Brain pericyte (primary cell): ENCODE data around the gene MGAT4A.

Source experiments
- DNase-seq: peaks from one replicate; pipeline ENCODE4 v3.0.0-alpha.2; 2012; ENCODE audit warnings: low read depth, low spot score

Gene MGAT4A

DNA sequence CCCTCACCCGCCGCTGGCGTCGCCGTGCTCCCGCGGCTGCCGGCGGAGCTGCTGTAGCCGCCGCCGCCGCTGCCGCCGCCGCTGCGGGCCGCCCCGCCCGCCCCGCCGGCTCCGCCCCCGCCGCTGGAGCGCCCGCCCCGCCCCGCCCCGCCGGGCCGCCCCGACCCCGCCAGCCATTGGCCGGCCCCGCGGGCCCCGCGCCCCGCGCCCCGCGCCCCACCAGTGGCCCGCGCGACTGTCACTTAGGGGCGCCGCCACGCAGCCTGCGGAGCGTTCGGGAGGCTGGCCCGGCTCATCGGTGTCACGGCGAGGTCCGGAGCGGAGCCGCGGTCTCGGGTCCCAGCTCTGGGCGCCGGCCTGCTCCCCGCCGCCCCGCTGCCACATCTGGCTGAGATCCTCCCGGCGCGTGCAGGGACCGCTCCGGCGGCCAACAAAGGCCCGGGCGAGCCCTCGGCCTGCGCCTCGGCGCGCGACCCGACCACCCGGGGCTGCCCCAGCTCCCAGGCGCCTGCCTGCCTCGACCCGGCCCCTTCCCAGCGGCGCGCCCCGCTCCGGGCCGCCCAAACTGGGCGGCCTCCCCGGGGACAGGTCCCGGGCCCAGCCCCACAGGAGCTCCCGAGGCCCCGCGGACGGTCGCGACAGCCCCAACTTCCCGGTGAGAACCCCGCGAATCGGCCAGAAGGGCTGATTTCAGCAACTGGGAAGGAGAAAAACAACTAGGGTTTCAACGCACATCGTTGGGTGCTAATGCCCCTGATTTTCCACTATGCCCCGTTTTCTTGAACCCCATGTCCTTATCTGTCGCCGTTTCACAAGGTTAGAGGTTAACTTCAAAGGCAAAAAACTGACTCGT, at the start of gene MGAT4A:
Gene MGAT4A (minus strand): TSS at position 92 of the 853 bp plus-strand sequence. CDS start 4,800 bp downstream, outside the sequence.
- no peak for DNase-seq

DNA sequence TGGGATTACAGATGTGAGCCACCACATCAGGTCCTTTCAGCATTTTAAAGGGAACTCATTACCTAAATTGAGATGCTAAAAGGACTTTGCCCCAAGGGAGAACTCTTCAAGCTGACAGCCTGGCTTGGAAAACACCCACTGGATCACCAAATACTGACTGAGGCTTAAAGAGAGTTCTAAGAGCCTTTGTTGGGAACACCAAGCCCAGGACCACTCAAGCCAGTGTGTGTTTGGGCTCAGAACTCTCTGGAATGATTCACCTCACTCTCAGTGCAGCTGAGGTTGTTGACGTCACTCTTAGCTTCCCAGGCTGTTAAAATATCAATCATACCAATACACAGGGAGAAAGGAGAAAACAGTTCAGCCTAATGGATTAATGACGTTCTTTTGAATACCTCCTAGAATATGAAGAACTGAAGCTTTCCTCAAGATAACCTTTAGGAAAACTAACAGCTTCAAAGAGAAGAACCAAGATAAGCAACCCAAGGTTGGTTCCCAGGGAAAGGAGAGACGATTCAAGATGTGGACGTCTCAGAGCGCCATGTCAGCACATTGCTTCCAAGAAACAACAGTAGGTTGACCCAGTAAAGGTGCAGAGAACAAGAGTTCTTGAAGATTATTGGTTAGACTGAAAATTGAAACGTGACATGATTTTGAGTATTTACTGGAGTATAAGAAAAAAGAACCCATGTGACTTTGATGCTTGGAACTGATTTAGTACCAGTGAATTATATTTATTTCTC, 48.0 kb upstream of the MGAT4A start:
- DNase-seq, result no peak

- DNase-seq, result no peak
These were observed 47.2 kb upstream of the MGAT4A start for GRCh38 chr2:98778151-98778550.

DNA sequence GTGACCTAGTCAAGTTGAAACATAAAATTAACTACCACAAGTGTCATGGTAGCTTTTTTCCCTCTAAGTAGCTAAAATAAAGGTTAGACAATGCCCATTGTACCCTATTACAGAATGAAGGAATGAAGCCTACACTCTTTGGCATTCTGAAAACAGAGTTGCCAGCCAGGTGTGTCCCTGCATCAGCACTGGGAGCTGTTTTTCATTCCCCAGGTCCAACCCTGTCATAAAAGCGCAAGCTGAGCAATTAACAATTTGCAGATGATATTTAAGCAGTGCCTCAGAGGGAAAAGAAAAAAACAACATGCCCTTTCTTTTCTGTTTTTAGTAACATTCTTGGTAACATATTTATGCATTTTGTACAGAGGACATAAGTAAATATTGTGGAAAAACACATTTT, 46.8 kb upstream of the MGAT4A start:
- DNase-seq, result no peak

GRCh38 chr2:98777076-98777475, 46.1 kb upstream of the MGAT4A start:
- no peak for DNase-seq

GRCh38 chr2:98776136-98776535, 45.2 kb upstream of the MGAT4A start:
- no peak for DNase-seq

DNA sequence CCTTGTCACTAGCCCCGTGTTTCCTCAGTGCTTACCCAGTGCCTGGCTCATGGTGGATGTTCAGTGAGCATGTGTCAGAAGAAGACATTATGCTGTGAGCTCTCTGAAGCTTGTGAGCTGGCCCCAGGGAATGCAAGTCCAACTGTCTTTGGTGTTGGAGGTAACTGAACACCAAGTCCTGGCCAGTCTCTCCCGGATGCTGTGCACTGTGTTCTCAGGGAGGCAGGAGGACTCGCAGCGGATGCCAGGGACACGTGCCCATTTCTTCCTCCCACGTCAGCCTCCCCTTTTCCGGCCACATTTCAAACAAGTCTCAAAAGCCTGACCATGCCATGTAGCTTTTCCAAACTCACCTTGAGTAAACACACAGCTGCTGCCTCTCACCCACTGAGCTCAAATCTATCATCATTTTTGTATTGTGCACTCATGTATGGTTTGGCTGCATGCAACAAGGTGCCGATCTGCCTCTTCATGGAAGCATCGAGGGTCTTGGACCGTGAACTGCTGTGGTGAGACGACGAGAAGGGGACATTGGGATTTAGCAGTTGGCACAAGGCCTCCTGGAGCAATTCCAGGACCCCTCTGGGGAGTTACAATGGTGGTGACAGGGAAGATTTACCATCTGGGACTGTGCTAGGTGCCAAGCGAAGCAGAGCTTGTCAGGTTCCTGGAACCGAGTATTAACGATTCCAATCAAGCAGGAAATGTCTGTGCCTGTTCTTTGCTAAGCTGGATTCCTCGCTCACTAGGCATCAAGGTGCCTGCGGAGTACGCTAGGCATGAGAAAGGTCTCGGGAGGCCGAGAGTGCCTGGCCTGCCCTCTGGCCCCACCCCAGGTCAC, 44.4 kb upstream of the MGAT4A start:
- DNase-seq, result no peak

- DNase-seq, result no peak
These were observed 43.0 kb upstream of the MGAT4A start for GRCh38 chr2:98773907-98774306.

DNA sequence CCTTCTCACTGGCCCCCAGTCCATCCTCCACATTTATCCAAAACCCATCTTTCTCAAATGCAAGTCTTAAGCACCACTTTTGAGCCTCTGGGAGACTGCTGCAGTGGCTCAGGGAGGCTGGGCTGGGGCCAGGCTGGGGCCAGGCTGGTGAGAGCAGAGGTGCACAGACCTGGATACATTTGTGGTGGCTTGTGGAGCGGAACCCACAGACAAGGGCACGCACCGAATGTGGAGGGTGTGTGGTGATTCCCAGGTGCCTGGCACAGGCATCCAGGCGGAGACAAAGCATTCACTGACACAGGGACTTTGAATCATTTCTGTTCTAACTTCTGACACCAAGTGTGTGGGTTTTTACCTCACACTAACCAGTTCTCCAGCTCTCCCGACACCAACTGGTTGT, 42.2 kb upstream of the MGAT4A start:
- DNase-seq, result no peak

GRCh38 chr2:98772536-98772935, 41.6 kb upstream of the MGAT4A start:
- DNase-seq, result no peak

DNA sequence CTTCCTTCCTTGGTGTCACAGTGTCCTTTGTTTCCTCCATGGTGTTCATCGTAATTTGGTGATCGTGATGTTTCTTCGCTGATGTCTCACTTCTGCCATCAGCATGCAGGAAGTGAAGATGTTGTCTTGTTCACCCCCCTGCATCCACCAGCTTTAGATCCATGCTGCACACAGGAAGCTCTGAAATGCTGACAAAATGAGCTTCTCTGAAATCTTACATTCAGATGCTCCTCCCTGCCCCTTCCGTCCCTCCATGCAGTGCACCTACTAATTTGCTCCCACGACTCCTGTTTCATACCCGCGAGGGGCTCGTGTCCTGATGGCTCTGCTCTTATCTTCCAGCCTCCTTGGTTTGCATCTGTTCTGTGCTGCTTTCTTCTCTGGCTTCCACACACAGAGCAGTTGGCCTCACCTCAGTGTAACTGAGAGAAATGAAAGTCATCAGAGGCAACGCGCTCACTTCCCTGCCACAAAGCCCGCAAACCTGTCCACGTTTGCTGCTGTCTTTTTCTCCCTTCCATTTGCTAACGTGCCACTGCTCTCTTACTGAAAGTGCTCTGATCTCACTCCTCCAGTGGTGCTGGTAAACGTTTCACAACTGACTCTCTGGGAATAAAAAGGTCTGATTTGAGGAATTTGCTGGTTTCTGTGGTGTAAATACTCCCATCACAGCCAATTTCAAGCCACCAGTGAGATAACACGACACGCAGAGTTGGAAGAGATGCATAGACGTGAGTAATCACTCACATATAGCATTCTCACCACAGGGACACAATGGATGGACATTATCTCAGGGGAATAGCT, 41.0 kb upstream of the MGAT4A start:
- DNase-seq, result no peak

- DNase-seq, result no peak
These were observed 40.3 kb upstream of the MGAT4A start for GRCh38 chr2:98771264-98771663.

GRCh38 chr2:98769784-98770183, 38.9 kb upstream of the MGAT4A start:
- no peak for DNase-seq

DNA sequence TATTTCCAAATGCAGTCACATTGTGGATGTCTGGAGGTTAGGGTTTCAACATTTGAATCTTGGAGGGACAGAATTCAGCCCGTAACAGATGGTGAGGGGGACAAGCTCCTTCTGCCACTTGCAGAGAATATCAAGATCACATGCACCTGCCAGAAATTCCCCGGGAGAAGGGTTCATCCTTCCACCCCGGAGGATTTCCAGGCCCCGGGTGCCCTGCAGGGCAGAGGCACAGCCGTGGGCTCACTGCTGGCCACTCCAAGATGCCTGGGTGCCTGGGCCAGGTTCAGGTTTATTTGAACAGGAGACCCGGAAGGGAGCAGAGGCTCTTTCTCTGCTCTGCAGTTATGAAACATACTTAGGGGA, 38.2 kb upstream of the MGAT4A start:
- no peak for DNase-seq

GRCh38 chr2:98768384-98769113, 37.6 kb upstream of the MGAT4A start:
- peak; percentile 21 for DNase-seq

GRCh38 chr2:98764499-98764898, 33.6 kb upstream of the MGAT4A start:
- no peak for DNase-seq

- DNase-seq, result no peak
These were observed 32.4 kb upstream of the MGAT4A start for GRCh38 chr2:98763209-98763951.

GRCh38 chr2:98761909-98762308, 31.0 kb upstream of the MGAT4A start:
- no peak for DNase-seq

GRCh38 chr2:98761267-98761781, 30.4 kb upstream of the MGAT4A start:
- no peak for DNase-seq
